Fibroblast of lung (primary cell): ENCODE data around the gene OR4B1. TPM values are rescaled to one million over a fixed set of nuclear protein-coding genes. Genes with fewer than 3 reads are reported as not detected.
"Not testable (repeated sequence)": the region's sequence is repeated elsewhere in the genome, so short reads cannot be mapped to it uniquely, and the experiment has no call there.

ENCODE experiments used
- DNase-seq, 2 donors: peaks; one replicate each; pipeline versions ENCODE4 v3.0.0 to v3.0.0-alpha.2; 2010; ENCODE audit warnings: low read depth in 2 of 2
- H2AFZ ChIP-seq: 2 replicates; pipeline ENCODE4 v1.5.1; 2012; ENCODE audit warnings: low read length, control low read depth, inconsistent platforms
- H3K27ac ChIP-seq: 2 replicates; pipeline ENCODE4 v1.5.1; 2011; ENCODE audit warnings: low read length, control low read depth; ENCODE audit not compliant: insufficient read depth
- H3K27me3 ChIP-seq: 2 replicates; pipeline ENCODE4 v1.5.1; 2011; ENCODE audit warnings: mild to moderate bottlenecking, low read length; ENCODE audit not compliant: control insufficient read depth, insufficient read depth
- H3K36me3 ChIP-seq: 2 replicates; pipeline ENCODE4 v1.5.1; 2011; ENCODE audit warnings: low read length; ENCODE audit not compliant: control insufficient read depth, insufficient read depth
- H3K4me1 ChIP-seq: 2 replicates; pipeline ENCODE4 v1.5.1; 2011; ENCODE audit warnings: low read length; ENCODE audit not compliant: control insufficient read depth, insufficient read depth; ENCODE audit errors: extremely low read depth
- H3K4me2 ChIP-seq: 2 replicates; pipeline ENCODE4 v1.5.1; 2011; ENCODE audit warnings: low read length, control low read depth; ENCODE audit not compliant: insufficient read depth; ENCODE audit errors: extremely low read depth
- H3K4me3 ChIP-seq, 4 experiments: fragments of 200-600 bp in 1 of 4; sonication (generic) in 1 of 4; replicated peaks in 1 of 4; 2 replicates each; pipeline ENCODE4 v1.5.1; 2011 to 2016; ENCODE audit warnings: low read length in 4 of 4, low read depth in 3 of 4, mild to moderate bottlenecking in 3 of 4, control low read depth in 2 of 4, inconsistent platforms in 1 of 4, mixed read lengths in 1 of 4; ENCODE audit not compliant: insufficient read depth in 1 of 4; ENCODE audit errors: control extremely low read depth in 1 of 4
- H3K79me2 ChIP-seq: 2 replicates; pipeline ENCODE4 v1.5.1; 2012; ENCODE audit warnings: mild to moderate bottlenecking, low read length, inconsistent platforms; ENCODE audit not compliant: control insufficient read depth, insufficient read depth
- H3K9ac ChIP-seq: 2 replicates; pipeline ENCODE4 v1.5.1; 2011; ENCODE audit warnings: mild to moderate bottlenecking, low read length, control low read depth; ENCODE audit not compliant: insufficient read depth
- H3K9me3 ChIP-seq: 2 replicates; pipeline ENCODE4 v1.5.1; 2012; ENCODE audit warnings: low read depth, low read length; ENCODE audit not compliant: control insufficient read depth, insufficient read depth
- H4K20me1 ChIP-seq: 2 replicates; pipeline ENCODE4 v1.5.1; 2011; ENCODE audit warnings: low read length; ENCODE audit not compliant: control insufficient read depth, insufficient read depth; ENCODE audit errors: extremely low read depth
- EZH2 ChIP-seq: IDR thresholded peaks from 2 replicates; pipeline ENCODE4 v1.5.1; 2012; ENCODE audit warnings: low read length, control low read depth, mild to moderate bottlenecking; ENCODE audit errors: missing control alignments
- polyA plus RNA-seq, 2 donors: library from polyadenylated mRNA; depleted of rRNA in 1 of 2; stranded (reverse) in 1 of 2; unstranded in 1 of 2; fragments of >200 nt; gene quantifications; 2 replicates each; pipeline ENCODE4 v1.2.1, GENCODE V29; 2011 to 2012; ENCODE audit warnings: missing spikeins in 1 of 2
- total RNA-seq: library from RNA; depleted of rRNA; stranded (reverse); fragments of >200 nt; gene quantifications from 2 replicates; pipeline ENCODE4 v1.2.1, GENCODE V29; 2014
- TF ChIP-seq, protein P1 (sequence below), 2 donors: IDR thresholded peaks in 1 of 2; conservative IDR thresholded peaks in 1 of 2; 1 replicate in 1 of 2; 2 replicates in 1 of 2; pipeline ENCODE4 v1.5.1; 2011 to 2012; ENCODE audit warnings: low read length in 2 of 2, control low read depth in 1 of 2, inconsistent platforms in 1 of 2, low read depth in 1 of 2, mild to moderate bottlenecking in 1 of 2

Gene OR4B1
- total and polyA plus RNA-seq, 2 donors (not counting 1 experiment from before 2014, with no cell fraction given), result not detected

DNA sequence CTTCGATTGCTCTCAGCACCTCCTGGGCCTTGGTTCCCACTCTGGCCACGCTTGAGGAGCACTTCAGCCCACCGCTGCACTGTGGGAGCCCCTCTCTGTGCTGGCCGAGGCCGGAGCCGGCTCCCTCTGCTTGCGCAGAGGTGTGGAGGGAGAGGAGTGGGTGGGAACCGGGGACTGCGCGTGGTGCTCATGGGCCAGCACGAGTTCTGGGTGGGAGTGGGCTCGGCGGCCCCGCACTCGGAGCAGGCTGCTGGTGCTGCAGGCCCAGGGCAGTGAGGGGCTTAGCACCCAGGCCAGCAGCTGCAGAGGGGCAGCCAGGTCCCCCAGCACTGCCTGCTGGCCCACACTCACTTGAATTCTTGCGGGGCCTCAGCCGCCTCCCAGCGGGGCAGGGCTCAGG is 12.2 kb downstream of the OR4B1 start:
- no peak overlapping the region for H3K9ac ChIP-seq
- no peak overlapping the region for H3K27ac ChIP-seq
- DNase-seq, result no peak
- no peaks in the 10 kb centered on the region for H3K79me2 ChIP-seq
- no peaks in the 10 kb centered on the region for H4K20me1 ChIP-seq
- no peak overlapping the region for H3K4me2 ChIP-seq
- no peaks in the 10 kb centered on the region for H3K9me3 ChIP-seq
- TF ChIP-seq, protein P1, sequence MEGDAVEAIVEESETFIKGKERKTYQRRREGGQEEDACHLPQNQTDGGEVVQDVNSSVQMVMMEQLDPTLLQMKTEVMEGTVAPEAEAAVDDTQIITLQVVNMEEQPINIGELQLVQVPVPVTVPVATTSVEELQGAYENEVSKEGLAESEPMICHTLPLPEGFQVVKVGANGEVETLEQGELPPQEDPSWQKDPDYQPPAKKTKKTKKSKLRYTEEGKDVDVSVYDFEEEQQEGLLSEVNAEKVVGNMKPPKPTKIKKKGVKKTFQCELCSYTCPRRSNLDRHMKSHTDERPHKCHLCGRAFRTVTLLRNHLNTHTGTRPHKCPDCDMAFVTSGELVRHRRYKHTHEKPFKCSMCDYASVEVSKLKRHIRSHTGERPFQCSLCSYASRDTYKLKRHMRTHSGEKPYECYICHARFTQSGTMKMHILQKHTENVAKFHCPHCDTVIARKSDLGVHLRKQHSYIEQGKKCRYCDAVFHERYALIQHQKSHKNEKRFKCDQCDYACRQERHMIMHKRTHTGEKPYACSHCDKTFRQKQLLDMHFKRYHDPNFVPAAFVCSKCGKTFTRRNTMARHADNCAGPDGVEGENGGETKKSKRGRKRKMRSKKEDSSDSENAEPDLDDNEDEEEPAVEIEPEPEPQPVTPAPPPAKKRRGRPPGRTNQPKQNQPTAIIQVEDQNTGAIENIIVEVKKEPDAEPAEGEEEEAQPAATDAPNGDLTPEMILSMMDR (conservative IDR thresholded peaks at IDR 0.05 in 1 of 2, IDR thresholded peaks at IDR 0.05 in 1 of 2; ENCODE audit: low read depth in 1 of 2, low read length in 2 of 2), result no peak
- TF ChIP-seq EZH2, result no peak
- H3K27me3 ChIP-seq, result no peaks in the 10 kb centered on the region
- H3K4me3 ChIP-seq, result no peak overlapping the region
- H2AFZ ChIP-seq, result no peak overlapping the region
- no peaks in the 10 kb centered on the region for H3K36me3 ChIP-seq
- H3K4me1 ChIP-seq, result no peaks in the 10 kb centered on the region

DNA sequence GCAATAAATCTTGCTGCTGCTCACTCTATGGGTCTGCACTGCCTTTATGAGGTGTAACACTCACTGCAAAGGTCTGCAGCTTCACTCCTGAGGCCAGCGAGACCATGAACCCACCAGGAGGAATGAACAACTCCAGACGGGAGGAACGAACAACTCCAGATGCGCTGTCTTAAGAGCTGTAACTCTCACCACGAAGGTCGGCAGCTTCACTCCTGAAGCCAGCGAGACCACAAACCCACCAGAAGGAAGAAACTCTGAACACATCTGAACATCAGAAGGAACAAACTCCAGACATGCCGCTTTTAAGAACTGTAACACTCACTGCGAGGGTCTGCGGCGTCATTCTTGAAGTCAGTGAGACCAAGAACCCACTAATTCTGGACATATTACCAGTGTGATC is 13.4 kb downstream of the OR4B1 start:
- H4K20me1 ChIP-seq, H3K4me1 ChIP-seq, H3K9ac ChIP-seq, H2AFZ ChIP-seq, H3K36me3 ChIP-seq, H3K9me3 ChIP-seq, H3K4me2 ChIP-seq, H3K27me3 ChIP-seq, H3K27ac ChIP-seq, H3K4me3 ChIP-seq, H3K79me2 ChIP-seq, DNase-seq: not testable (repeated sequence)

DNA sequence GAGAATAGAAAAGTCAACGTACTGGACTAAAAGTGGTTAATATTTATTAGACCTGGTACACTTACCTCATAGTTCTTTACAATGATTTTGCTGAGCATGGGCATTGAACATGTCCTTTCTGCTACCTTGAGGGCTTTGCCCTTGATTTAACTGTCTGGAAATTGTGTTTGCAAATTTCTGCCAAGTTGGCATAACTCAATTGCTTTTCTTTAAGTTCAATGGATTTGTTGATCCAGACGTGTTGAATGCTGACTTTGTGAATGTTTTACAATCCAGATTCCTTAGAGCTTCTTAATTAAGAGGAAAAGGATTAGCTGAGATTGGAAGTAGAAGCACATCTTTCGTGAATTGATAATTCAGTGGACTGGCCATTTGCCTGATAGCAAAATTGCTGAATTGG is 21.1 kb downstream of the OR4B1 start:
- Histone ChIP-seq H3K27ac (no peak overlapping the region), H4K20me1 (no peaks in the 10 kb centered on the region), H3K9ac (no peak overlapping the region), H3K27me3 (no peaks in the 10 kb centered on the region), H3K79me2 (no peaks in the 10 kb centered on the region), H3K4me1 (no peaks in the 10 kb centered on the region), H3K4me3 (no peak overlapping the region), H3K4me2 (no peak overlapping the region), H2AFZ (no peak overlapping the region), H3K9me3 (no peaks in the 10 kb centered on the region), H3K36me3 (no peaks in the 10 kb centered on the region)
- DNase-seq, result no peak
- no peak for TF ChIP-seq EZH2
- TF ChIP-seq, protein P1 (conservative IDR thresholded peaks at IDR 0.05 in 1 of 2, IDR thresholded peaks at IDR 0.05 in 1 of 2; ENCODE audit: low read depth in 1 of 2, low read length in 2 of 2), result no peak
